ENCODE results near the gene FLCN. TPM values are rescaled to one million over a fixed set of nuclear protein-coding genes. Genes with fewer than 3 reads are reported as not detected.

Gene FLCN
- total RNA-seq, 2 experiments from 2014 or later, result 48.8 to 53.1 TPM

DNA sequence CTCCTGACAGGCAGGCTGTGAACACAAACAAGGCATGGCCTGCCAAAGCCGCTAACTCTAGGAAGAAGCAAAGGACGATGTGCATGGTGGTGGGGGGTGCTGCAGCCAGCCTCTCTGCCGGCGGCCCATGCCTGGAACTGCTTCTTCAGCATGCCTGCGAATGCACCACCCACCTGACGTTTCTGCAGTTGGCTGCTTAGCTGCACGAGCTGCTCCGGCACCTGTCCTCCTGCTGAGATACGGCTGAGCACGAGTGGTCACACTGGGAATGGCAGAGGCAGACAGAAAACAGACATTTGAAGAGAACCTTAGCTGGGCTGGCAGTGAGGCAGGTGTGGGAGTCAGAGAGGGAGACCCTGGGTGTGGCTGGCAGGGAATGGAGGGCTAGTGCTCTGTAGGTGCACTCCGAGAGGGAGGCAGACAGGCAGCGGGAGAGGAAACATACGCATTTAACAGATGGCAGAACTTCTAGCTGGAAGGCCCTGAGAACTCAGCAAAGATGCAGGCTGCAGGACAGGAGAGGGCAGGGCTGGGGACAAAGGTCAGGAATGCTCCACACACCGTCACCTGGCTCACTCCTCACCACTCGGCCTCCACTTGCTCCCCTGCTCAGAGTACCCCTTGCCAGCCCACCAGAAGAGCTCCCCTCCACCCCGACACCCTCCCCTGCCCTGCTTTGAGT, 5.2 kb downstream of the FLCN start:
- CTCF ChIA-PET, result interaction anchor here (1.7 kb wide), 1 partner anchor 90 kb away, joined by 6 read pairs; no protein-coding TSS in a partner anchor
- Mint-ChIP-seq H3K27ac (no peak overlapping the region), H3K9me3 (no peaks in the 10 kb centered on the region), H3K36me3 (ENCODE audit: low read depth) (peaks cover 44% of the 10 kb centered on the region), H3K27me3 (no peaks in the 10 kb centered on the region), H3K4me3 (no peak overlapping the region), H3K4me1 (peaks cover 16% of the 10 kb centered on the region)
- no peak for DNase-seq
- POLR2A ChIA-PET, result no interaction called here

DNA sequence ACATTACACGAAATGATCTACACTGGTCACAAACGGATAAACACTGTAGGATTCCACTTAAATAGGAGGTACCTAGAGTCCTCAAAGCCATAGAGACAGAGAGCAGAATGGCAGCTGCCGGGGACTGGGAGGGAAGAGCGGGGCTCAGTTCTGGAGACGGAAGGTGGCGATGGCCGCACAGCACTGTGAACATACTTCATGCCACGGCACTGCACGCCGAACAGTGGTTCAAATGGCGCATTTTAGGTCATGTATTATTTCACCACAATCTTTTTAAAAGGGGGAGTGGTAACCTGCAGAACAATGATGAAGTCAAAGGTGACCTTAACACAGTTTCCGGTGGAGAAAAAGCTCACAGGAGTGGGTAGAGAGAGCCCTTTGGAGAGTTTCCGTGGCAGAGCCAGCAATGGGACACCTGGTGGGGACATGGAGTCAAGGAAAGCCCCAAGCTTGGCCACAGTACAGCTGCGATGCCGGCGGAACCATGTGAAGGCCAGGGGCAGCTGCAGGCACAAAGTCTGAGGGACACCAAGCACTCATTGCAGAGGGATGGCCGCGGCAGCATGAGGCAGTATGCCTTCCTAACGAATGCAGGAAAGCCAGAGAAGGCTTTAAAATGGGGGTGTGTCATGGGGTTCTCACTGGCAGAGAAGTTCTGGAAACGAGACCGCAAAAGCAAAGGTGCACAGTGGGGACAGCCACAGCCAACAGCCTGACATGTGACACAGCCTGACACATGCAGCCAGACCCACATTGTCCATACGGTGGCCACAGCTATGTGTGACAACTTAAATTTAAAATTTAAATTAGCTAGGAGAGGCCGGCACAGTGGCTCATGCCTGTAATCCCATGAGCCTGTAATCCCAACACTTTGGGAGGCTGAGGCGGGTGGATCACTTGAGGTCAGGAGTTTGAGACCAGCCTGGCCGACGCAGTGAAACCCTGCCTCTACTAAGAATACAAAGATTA, 7.3 kb downstream of the FLCN start:
- H3K4me3 Mint-ChIP-seq, result no peak overlapping the region
- CTCF ChIA-PET, result no interaction called here
- no peak for DNase-seq
- no peaks in the 10 kb centered on the region for H3K4me1 Mint-ChIP-seq
- no peak overlapping the region for H3K27ac Mint-ChIP-seq
- H3K27me3 Mint-ChIP-seq, result no peaks in the 10 kb centered on the region
- POLR2A ChIA-PET, result no interaction called here
- peaks cover 53% of the 10 kb centered on the region for H3K36me3 Mint-ChIP-seq (ENCODE audit: low read depth)
- H3K9me3 Mint-ChIP-seq, result no peaks in the 10 kb centered on the region

DNA sequence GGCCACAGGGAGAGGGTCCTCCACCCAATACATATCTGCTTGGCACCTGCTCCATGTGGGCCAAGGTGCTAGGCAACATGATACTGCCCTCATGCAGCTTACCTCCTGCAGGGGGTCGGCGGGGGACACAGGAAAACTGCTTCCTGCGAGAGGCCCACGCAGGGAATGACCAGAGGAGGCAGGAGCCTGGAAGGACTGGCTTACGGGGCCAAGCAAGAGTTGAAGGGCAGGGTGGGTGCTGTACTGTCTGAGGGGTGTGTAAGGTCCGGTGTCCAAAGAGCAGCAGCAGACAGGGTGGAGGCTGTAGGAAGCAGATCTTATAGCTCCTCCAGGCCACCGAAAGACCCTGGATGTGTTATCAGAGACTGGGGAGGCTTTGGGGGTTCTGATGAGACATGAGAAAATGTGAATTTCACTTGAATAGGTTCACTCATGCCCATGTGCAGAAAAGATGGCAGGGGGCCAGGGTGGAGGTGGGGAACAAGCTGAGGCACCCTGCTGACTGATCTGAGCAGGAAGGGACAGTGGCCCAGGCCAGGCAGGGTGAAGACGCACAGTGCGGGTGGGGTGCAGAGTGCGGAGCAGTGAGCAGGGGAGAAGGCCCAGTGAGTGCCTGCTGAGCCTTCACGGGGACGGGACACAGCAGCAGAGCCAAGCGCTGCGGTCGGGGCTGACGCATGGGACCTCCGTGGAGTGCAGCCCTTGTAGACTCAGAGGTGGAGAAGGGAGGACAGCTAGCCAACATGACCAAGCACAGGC, 8.3 kb downstream of the FLCN start:
- no peak for DNase-seq
- Mint-ChIP-seq H3K27me3 (no peaks in the 10 kb centered on the region), H3K4me1 (no peaks in the 10 kb centered on the region), H3K36me3 (ENCODE audit: low read depth) (peaks cover 61% of the 10 kb centered on the region), H3K4me3 (no peak overlapping the region), H3K9me3 (no peaks in the 10 kb centered on the region), H3K27ac (no peak overlapping the region)
- ChIA-PET CTCF (no interaction called here), POLR2A (no interaction called here)

- peaks cover 67% of the 10 kb centered on the region for H3K36me3 Mint-ChIP-seq (ENCODE audit: low read depth)
- no peaks in the 10 kb centered on the region for H3K27me3 Mint-ChIP-seq
- H3K27ac Mint-ChIP-seq, result no peak overlapping the region
- ChIA-PET POLR2A (no interaction called here), CTCF (no interaction called here)
- DNase-seq, result no peak
- H3K9me3 Mint-ChIP-seq, result no peaks in the 10 kb centered on the region
- no peak overlapping the region for H3K4me3 Mint-ChIP-seq
- H3K4me1 Mint-ChIP-seq, result no peaks in the 10 kb centered on the region
These were observed 9.1 kb downstream of the FLCN start for GRCh38 chr17:17227608-17228520.

DNA sequence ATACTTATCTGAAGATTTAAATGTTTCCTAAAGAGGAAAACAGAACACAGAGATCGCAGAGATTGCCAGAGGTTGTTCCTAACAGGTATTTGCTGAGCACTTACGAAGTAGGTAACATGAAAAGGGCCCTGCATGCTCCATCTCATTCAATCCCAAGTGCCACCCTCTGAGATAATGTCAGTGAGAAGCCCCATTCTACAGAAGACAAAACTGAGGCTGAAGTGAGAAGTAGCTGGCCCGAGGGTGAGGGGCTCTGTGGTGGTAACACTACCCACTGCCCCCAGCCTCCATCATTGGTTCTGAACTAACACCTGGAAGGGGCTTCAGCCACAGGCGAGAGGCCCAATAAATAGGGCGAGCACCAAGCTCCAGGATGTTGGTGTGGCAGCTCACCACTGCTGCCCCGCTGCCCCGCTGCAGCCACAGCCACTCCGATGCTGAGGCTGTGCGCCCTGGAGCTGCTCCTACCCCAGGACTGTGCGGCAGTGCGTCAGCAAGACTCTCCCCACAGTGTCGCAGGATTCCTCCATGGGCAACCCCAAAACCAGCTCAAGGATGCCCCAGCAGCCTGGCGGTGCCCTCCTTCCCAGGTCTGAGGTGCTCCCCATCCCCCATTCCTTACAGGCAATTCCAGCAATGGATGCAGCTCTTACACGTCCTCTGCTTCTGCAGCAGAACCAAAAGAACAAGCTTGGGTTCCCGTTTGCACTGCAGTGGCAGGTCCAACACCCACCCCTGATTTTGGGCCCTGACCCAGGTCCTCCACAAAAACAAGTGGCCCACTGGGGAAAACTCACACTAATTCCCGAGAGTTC, 10.3 kb downstream of the FLCN start:
- no peaks in the 10 kb centered on the region for H3K27me3 Mint-ChIP-seq
- H3K27ac Mint-ChIP-seq, result no peak overlapping the region
- ChIA-PET POLR2A (interaction anchor here (1.2 to 1.3 kb wide), 2 partner anchors 10 to 20 kb away, joined by 4 read pairs; partner anchors contain the start of genes FLCN and PLD6), CTCF (interaction anchor here (1.0 kb wide), 1 partner anchor 85 kb away, joined by 3 read pairs; no protein-coding TSS in a partner anchor)
- no peaks in the 10 kb centered on the region for H3K9me3 Mint-ChIP-seq
- no peaks in the 10 kb centered on the region for H3K4me1 Mint-ChIP-seq
- H3K4me3 Mint-ChIP-seq, result no peak overlapping the region
- no peak for DNase-seq
- H3K36me3 Mint-ChIP-seq (ENCODE audit: low read depth), result peaks cover 70% of the 10 kb centered on the region

GRCh38 chr17:17225901-17226300, 11.1 kb downstream of the FLCN start:
- Mint-ChIP-seq H3K27ac (no peak overlapping the region), H3K9me3 (no peaks in the 10 kb centered on the region), H3K36me3 (ENCODE audit: low read depth) (peaks cover 71% of the 10 kb centered on the region), H3K27me3 (no peaks in the 10 kb centered on the region), H3K4me1 (no peaks in the 10 kb centered on the region), H3K4me3 (no peak overlapping the region)
- DNase-seq, result no peak
- CTCF ChIA-PET, result interaction anchor here (1.0 kb wide), 1 partner anchor 84 kb away, joined by 3 read pairs; no protein-coding TSS in a partner anchor
- POLR2A ChIA-PET, result interaction anchor here (1.2 kb wide), 1 partner anchor 20 kb away, joined by 4 read pairs; the partner anchor contains the start of gene PLD6

DNA sequence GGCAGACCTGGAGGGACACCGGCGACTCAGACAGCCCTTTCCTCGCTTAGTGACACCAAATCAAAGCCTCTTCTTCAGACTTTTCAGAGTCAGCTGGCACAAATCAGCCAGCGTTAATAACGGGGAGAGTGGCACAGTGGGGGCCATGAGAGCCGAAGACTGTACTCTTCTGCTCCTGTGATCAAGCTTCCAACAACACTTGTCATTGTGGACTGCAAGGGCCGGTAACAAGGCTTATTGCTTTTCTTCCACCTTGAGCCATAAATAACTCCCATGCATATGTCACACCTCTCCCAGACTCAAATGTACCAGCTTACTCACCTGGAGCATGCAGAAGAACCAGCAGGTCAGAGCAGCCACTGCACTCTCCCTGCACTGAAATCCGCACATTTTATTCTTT, 12.8 kb downstream of the FLCN start:
- CTCF ChIA-PET, result no interaction called here
- no peak overlapping the region for H3K4me3 Mint-ChIP-seq
- H3K27me3 Mint-ChIP-seq, result no peaks in the 10 kb centered on the region
- no peak overlapping the region for H3K27ac Mint-ChIP-seq
- no peaks in the 10 kb centered on the region for H3K9me3 Mint-ChIP-seq
- no peak for DNase-seq
- H3K36me3 Mint-ChIP-seq (ENCODE audit: low read depth), result peaks cover 68% of the 10 kb centered on the region
- POLR2A ChIA-PET, result no interaction called here
- H3K4me1 Mint-ChIP-seq, result no peaks in the 10 kb centered on the region

DNA sequence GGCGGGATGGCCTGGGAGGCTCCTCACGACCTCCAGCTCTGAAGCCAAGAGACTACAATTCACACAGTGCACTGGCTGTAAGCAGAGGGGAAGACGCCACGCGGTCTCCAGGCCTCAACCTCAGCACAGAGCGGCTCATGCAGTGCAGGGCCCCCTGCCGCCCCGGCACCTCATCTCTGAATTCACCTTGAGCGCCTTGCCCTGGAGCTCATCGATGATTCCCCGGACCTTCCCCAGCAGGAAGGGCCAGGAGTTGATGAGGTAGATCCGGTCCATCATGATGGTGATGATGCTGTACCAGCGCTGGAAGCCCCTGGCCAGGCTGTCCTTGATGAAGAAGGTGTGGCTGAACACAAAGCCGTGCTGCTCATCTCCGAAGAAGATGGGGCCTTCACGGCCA, 13.2 kb downstream of the FLCN start:
- H3K27me3 Mint-ChIP-seq, result no peaks in the 10 kb centered on the region
- H3K27ac Mint-ChIP-seq, result no peak overlapping the region
- H3K9me3 Mint-ChIP-seq, result no peaks in the 10 kb centered on the region
- no peak overlapping the region for H3K4me3 Mint-ChIP-seq
- CTCF ChIA-PET, result no interaction called here
- POLR2A ChIA-PET, result no interaction called here
- H3K36me3 Mint-ChIP-seq (ENCODE audit: low read depth), result peaks cover 64% of the 10 kb centered on the region
- DNase-seq, result no peak
- H3K4me1 Mint-ChIP-seq, result no peaks in the 10 kb centered on the region

DNA sequence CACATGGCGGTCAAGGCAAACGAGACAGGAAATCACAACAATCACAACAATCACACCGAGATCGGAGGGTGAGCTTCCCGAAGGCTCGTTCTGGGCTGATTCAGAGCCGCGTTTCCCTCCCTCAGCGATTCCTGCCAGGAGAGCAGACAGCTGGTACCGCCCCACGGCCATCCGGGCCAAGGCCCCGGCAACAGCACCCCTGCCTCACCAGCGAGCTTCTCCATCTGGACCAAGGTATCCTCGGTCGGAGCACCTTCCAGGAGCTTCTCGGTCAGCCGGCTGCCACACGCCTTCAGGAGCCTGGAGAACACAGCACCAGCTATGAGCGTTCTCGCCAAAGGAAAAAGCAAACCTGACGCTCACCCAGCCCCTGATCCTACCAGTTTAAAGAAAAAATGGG, 15.6 kb downstream of the FLCN start:
- Mint-ChIP-seq H3K36me3 (ENCODE audit: low read depth) (peaks cover 61% of the 10 kb centered on the region), H3K27ac (no peak overlapping the region), H3K4me3 (no peak overlapping the region), H3K27me3 (no peaks in the 10 kb centered on the region), H3K9me3 (no peaks in the 10 kb centered on the region), H3K4me1 (no peaks in the 10 kb centered on the region)
- ChIA-PET POLR2A (interaction anchor here (1.3 kb wide), 1 partner anchor 11 kb away, joined by 3 read pairs; no protein-coding TSS in a partner anchor), CTCF (no interaction called here)
- DNase-seq, result no peak

DNA sequence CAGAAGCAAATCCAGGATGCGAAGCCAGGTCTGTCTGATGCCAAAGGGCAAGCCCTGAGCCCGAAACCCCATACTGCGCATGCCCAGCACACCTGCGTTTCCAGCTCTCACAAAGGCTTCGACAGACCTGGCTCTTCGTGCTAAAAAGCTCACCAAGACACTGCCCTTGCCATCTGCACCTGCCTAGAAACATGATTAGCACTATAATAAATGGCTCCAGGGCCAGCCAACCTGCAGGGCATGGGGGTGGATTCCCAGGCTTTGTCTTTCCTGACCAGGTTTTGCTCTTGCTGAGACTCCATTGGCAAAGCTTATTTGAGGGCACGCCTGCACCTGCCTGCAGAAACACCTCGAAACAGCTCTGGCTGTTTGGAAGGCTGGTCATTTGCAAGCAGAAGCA, 16.4 kb downstream of the FLCN start:
- H3K27ac Mint-ChIP-seq, result no peak overlapping the region
- H3K9me3 Mint-ChIP-seq, result no peaks in the 10 kb centered on the region
- H3K4me1 Mint-ChIP-seq, result no peaks in the 10 kb centered on the region
- no peak overlapping the region for H3K4me3 Mint-ChIP-seq
- DNase-seq, result no peak
- CTCF ChIA-PET, result no interaction called here
- H3K36me3 Mint-ChIP-seq (ENCODE audit: low read depth), result peaks cover 61% of the 10 kb centered on the region
- H3K27me3 Mint-ChIP-seq, result no peaks in the 10 kb centered on the region
- POLR2A ChIA-PET, result interaction anchor here (1.2 to 1.6 kb wide), 3 partner anchors 10 to 16 kb away, joined by 3 to 4 read pairs (median 3); partner anchors contain the start of gene FLCN

- no peaks in the 10 kb centered on the region for H3K4me1 Mint-ChIP-seq
- no peak for DNase-seq
- no peak overlapping the region for H3K4me3 Mint-ChIP-seq
- H3K36me3 Mint-ChIP-seq (ENCODE audit: low read depth), result peaks cover 52% of the 10 kb centered on the region
- no peak overlapping the region for H3K27ac Mint-ChIP-seq
- POLR2A ChIA-PET, result no interaction called here
- CTCF ChIA-PET, result no interaction called here
- H3K27me3 Mint-ChIP-seq, result no peaks in the 10 kb centered on the region
- no peaks in the 10 kb centered on the region for H3K9me3 Mint-ChIP-seq
These were observed 19.0 kb downstream of the FLCN start for GRCh38 chr17:17217995-17218394.
